Activated effector memory CD4-positive, alpha-beta T cell treated with anti-CD3 and anti-CD28 coated beads, Interleukin-2, amount 50 U/mL, for 16 hours (primary cell): ENCODE measurements around the gene GATA1.

ENCODE experiments used
- DNase-seq: peaks from one replicate; pipeline ENCODE4 v3.0.0-alpha.2; 2020

Gene GATA1

GRCh38 chrX:48786341-48786800 lies at the start of gene GATA1:
TSS of gene GATA1 (plus strand) at chrX:48786590. CDS start at chrX:48791110, 4,520 bp downstream.
- DNase-seq: no peak

GRCh38 chrX:48736878-48737212 lies 49.5 kb upstream of the GATA1 start:
- DNase-seq: no peak

GRCh38 chrX:48737213-48737938 lies 49.0 kb upstream of the GATA1 start:
- peak; percentile 94 for DNase-seq

- DNase-seq: no peak
Measured at GRCh38 chrX:48737940-48738339, 48.5 kb upstream of the GATA1 start.

- no peak for DNase-seq
Measured at GRCh38 chrX:48741834-48742233, 44.6 kb upstream of the GATA1 start.

- DNase-seq: no peak
Measured at GRCh38 chrX:48745222-48745621, 41.2 kb upstream of the GATA1 start.

GRCh38 chrX:48747415-48748016 lies 38.9 kb upstream of the GATA1 start:
- DNase-seq: no peak

GRCh38 chrX:48749182-48749581 lies 37.2 kb upstream of the GATA1 start:
- DNase-seq: no peak

GRCh38 chrX:48751343-48751742 lies 35.0 kb upstream of the GATA1 start:
- no peak for DNase-seq

- DNase-seq: no peak
Measured at GRCh38 chrX:48752498-48752897, 33.9 kb upstream of the GATA1 start.

- no peak for DNase-seq
Measured at GRCh38 chrX:48753708-48754228, 32.6 kb upstream of the GATA1 start.

- no peak for DNase-seq
Measured at GRCh38 chrX:48754238-48754637, 32.2 kb upstream of the GATA1 start.

- DNase-seq: no peak
Measured at GRCh38 chrX:48761674-48762471, 24.5 kb upstream of the GATA1 start, which contains the start of gene GLOD5. TSS of gene GLOD5 (plus strand) at chrX:48761747. CDS start at chrX:48761791, 44 bp downstream.

- no peak for DNase-seq
Measured at GRCh38 chrX:48769230-48769629, 17.2 kb upstream of the GATA1 start.

- DNase-seq: no peak
Measured at GRCh38 chrX:48770296-48770695, 16.1 kb upstream of the GATA1 start.

GRCh38 chrX:48772602-48773001 lies 13.8 kb upstream of the GATA1 start:
- no peak for DNase-seq

- DNase-seq: no peak
Measured at GRCh38 chrX:48776818-48777439, 9.5 kb upstream of the GATA1 start.

GRCh38 chrX:48779399-48779798 lies 7.0 kb upstream of the GATA1 start:
- no peak for DNase-seq

GRCh38 chrX:48781705-48782104 lies 4.7 kb upstream of the GATA1 start:
- DNase-seq: no peak

GRCh38 chrX:48782216-48782615 lies 4.2 kb upstream of the GATA1 start:
- DNase-seq: no peak

GRCh38 chrX:48782795-48783194 lies 3.6 kb upstream of the GATA1 start:
- no peak for DNase-seq

- DNase-seq: no peak
Measured at GRCh38 chrX:48784726-48785125, 1.7 kb upstream of the GATA1 start.

GRCh38 chrX:48785186-48785539 lies 1.2 kb upstream of the GATA1 start:
- DNase-seq: no peak
